ENCODE results near the gene HMX2.

Gene HMX2

DNA sequence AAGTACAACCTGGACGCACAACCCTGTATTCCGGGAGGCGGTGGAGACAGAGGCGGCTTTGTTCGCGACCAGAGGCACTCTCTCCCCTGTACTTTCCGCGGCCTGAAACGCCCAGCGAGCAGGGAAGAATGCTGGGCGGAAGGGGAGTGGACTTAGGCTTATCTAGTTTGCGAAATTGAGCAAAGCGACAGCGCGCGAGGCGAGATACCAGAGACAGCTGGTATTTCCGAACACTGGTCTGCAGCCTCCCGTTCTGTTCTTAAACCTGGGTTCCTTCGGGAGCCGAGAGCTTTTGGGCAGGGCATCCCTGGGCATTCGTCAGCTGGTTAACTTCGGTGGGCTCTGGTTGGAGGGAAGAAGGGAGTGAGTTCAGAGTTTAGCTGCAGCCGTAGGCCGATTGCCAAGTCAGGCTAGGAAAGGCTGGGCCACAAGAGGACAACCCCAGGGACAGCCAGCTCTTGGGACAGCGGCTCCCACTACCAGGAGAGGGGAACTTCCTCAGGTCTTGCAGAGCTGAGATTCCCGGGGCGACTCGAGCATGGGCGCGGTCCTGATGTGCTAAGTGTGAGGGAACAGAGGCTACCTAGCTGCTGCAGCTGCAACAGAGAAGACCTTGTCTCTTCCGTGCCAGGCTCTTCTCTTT, 8.3 kb upstream of the HMX2 start:
- no peak for DNase-seq

DNA sequence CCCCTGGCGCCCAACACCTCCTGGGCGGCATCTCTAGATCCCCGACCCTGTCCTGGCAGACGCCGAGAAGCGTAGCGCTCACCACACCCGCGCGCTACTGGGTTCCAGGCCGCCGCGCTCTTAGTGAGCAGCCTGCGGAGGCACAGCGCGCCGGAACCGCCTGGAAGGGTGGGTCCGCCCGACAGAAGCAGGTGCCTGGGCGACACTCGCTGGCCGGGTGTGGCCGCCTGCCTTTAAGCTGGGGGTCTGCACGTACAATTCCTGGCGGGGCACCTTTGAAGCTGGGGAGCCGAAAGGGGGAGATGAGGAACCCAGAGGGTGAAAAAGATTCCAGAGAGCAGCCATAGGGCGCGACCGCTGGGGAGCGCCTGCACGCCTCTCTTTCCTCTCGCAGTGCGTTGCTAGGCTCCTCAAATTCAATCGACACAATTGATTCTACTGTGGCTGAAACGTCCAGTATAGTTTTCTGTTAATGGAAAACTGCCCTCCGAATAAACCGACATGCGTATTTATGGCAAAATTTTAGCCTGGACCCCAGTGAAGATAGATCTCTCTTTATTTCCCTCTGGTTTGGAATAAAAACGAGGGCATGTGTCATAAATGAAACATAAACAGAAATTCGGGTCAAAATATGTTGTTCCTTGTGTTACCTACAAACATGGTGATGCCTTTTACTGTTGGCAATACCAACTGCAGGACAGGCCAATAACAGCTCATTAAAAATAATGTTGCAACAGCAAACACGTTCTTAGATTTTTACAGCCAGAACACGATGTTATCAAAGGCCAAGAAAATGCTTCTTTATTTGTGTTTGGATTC, 7.6 kb upstream of the HMX2 start:
- no peak for DNase-seq

GRCh38 chr10:123140983-123141390, 6.9 kb upstream of the HMX2 start:
- DNase-seq = no peak

DNA sequence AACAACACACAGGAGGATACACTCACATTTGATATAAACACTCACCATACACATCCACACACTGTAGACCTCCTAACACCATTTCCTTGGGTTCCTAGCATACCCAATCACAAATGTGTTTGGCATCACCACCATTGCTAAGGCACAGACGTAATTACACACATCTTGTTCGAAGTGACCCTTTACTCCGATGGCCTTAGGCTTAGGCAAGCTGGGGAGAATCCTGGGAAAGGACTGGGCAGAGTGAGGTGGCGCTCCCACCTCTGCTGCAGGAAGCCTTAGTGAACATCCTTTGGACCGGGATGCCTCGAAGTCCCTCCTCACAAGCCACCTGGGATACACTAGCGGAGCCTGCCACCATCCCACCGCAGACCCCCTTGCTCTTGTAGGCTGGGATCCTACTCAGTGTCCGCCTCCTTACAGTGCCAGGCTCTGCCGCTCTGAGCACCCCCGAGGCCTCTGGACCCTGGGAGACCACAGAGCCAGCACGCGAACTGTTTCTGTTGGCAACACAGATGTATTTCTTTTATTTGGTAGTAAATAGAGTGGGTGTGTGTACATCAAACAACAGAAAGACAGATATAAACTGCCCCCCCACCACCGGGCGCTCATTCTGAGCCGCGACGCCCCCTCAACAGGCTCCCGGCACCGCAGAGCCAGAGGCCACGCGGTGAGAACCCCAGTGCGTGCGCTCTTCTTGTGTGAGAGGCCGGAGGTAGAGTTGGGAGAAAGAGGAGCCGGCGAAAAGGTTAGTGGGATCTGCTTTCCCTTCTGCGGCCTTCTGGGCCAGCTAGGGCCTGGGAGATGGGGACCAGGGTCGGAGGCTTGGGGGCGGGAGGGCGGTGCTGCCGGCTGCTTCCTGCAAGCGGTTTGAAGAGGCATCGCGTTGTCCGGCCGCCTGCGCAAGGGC, 5.9 kb upstream of the HMX2 start:
- no peak for DNase-seq

DNA sequence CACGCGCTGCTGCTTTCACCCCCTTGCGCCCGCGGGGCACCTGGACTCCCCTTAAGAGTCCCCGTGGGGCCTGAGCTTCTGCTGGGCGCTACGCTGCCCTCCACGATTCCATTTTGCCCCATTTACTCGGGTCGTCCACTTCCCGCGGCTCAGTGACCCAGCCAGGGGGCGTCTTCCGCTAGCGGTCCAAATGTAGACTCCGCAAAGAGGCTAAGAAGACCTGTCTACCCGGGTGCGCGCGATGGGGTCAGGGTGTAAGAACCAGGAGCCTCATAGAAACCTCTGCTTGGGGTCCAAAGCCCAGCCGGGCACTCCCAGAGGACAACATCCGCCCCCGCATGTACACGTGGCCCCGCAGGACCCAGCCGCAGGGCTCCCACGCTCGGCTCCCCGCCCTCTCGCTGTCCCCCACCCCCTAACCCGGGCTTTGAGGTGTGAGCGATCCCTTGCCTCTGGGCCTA, 5.2 kb upstream of the HMX2 start:
- DNase-seq = no peak

DNA sequence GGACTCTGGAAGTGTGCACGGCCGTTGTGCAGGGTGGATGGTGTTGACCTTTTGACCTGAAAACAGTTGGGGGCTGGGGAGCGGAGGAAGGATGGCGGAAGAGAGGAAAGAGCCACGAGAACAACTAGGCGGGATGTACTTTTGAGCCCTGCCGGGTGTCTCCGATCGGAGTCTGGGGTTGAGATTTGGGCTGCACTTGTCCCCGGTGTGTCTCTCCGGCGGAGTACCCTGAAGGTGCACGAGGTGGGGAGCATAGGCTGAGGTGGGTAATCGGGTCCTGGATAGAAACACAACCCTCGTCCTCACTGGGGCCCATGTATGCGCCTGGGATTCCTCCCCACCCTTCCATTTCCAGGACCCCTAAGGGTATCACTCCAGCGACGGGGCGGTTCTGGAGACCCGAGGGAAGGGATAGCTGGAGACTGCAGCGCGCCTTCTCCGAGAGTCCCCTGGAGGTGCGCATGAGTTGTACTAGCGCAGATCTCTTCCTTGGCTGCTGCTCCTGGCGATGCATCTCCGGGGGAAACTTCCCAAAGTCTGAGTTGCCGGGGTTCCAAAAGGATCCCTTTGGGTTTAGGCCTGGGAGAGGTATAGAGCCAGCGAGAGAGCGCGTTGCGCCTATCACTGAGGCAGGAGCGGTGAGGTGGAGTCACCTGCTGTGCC, 4.6 kb upstream of the HMX2 start:
- no peak for DNase-seq

DNA sequence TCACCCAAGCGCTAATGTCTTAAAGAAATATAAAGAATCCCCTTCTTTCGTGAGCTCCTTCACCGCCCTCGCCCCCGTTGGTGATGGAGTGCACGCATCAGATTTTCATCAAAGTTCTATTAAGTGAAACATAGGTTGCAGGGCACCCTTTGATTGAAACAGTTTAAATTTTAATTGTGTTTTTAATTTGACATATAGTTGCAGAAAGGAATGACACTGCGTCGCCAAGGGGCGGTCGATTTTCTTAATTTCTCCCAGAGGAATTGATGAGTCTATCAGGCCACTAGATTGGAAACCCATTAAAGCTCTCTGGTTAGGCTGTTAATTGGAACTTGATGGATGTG, 4.1 kb upstream of the HMX2 start:
- no peak for DNase-seq

GRCh38 chr10:123144697-123145541, 3.0 kb upstream of the HMX2 start:
- no peak for DNase-seq

DNA sequence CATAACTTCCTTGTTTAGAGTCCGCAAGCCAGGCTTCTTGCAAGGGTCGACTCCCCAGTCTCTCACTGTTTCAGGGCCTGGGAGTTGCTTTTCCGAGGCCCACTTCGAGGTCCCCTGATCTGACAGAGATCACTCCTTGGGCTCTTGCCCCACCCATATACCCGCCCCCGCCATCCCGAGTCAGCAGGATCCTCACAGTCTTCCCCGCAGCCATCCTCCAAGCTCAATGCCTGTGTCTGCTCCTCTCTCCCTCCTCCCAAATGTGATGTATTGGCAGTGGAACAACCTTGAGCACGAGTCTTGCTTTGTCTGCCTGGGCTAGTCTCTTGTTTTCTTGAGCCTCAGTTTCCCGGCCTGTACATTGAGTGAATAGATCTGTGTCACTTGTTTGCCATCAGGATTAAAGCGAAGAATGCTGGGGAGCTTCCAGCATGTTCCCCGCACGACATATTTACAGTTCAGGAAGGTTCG, 2.4 kb upstream of the HMX2 start:
- no peak for DNase-seq

- DNase-seq = no peak
Measured at GRCh38 chr10:123146013-123146893, 1.7 kb upstream of the HMX2 start.

DNA sequence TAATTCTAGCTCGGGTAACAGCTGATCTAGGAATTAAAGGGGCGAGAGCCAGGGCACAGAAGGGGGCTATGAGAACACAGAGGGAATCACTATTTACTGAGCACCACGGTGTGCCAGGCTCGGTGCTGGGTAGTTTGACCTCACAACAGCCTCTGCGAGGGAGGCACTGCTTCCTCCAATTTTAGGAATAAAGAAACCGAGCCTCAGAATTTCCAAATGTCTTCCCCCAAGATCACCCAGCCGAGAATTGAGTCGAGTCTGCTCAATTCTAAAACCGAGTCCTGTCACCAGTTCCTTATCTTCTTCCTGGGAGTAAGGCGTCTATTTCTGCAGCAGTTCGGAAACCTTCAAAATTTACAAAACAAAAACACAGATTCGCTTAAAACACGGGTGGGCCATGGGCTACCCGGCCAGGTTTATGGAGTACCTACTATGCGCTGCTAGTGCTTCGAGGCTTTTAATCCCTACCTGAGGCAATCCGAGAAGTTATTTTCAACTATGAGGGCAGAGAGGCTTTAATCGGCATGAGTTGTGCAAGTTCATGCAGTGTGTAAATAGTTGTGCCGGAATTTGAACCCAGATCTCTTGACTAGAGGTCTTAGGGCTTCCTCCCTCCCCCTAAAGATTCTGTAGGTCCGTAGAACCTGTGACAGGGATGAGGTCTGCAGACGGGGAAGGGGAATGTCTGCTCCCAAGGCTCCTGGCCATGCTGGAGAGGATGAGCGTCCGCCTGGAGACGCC, 872 bp upstream of the HMX2 start:
- no peak for DNase-seq

- DNase-seq = peak; percentile 28
Measured at GRCh38 chr10:123148414-123149161, 652 bp downstream of the HMX2 start.

DNA sequence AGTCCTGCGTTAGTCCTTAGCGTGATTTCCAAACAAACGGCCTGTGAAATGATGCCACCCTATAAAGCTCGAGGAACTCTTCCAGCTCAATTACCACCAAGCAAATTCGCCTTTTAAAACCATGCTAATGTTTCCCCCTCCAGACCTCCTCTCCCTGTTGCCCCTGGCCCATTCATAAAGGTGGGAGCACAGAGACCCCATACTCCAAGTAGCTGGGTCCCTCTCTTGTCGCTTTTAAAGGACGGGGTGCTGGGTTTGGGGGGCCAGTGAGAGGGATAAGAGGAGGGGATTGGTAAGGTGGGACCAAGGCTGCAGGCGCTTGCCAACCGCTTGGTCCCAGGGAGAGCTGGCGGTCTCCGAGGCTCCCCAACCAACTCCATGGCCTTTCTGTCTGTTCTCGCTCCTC, 1.2 kb downstream of the HMX2 start:
- DNase-seq = peak; percentile 14

- DNase-seq = peak; percentile 24
Measured at GRCh38 chr10:123149568-123150270, 1.8 kb downstream of the HMX2 start.

DNA sequence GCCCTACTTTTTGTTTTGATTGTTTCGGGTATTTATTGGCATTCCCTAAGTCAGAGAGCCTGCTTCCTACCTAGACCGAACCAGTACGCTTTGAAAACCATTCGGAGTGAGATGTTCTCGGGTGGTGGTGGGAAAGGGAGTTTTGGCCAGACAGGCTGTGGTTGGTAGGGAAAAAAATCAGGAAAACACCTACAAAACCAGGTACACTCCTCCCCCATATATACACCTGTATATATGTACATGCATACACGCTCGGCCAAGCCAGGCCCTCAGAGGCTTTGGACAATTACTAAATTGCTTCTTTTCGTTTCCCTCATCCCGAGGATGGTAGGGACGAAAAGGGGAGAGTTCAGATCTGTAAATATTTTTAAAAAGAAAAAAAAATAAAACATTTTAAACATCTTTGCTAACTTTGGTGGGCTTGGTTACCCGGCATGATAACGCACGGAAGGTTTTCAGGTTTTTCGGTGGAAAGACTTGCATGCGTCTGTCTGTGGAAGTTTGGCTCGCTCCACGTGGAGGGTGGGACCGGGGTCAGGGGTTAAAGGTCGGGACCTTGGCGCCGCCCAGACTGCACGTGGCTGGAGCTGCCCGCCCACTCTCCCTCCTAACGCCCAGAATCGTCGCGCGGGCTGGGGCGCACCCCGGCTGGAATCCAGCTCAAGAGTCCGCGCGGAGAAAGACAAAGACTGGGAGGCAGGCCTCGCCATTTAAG, 2.5 kb downstream of the HMX2 start:
- no peak for DNase-seq

GRCh38 chr10:123150986-123151736, 3.2 kb downstream of the HMX2 start:
- no peak for DNase-seq

DNA sequence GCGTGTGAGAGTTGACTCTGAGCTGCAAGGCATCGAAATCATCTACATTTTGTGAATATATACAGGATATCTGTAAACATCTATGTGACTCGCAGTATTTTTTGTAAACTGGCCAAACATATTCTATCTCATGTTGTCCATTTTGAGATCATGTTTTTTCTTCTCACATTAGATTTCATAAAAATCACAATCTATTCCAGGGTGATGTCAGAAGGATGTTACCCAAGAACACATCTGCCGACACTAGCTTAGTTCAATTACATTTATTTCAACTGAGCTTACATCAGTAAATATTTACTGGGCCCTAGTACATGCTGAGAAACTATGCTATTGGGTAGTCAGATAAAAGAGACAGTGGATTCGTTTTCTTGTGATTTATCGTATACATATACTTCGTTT, 3.8 kb downstream of the HMX2 start:
- no peak for DNase-seq

All from NCI-H1105 treated with DMSO at 0.1 percent for 48 hours (cell line).